Spleen (tissue), 7 donors: ENCODE data around the gene KEAP1.

Source experiments
- POLR2A ChIP-seq, 3 donors: fragments of 450-650 bp; IDR thresholded peaks; one replicate each; pipeline ENCODE4 v1.5.1; 2017; ENCODE audit warnings: antibody characterized with exemption in 3 of 3, mild to moderate bottlenecking in 1 of 3
- TF ChIP-seq, protein P1 (sequence below), 11 experiments: fragments of 200-600 bp in 7 of 11; fragments of 450-650 bp in 4 of 11; sonication (generic) in 4 of 11; IDR thresholded peaks in 8 of 11; conservative IDR thresholded peaks in 3 of 11; 1 replicate in 7 of 11; 2 replicates in 4 of 11; pipeline versions ENCODE4 v1.4.0 to v1.8.0; 2016 to 2021; ENCODE audit warnings: antibody characterized with exemption in 11 of 11, inconsistent platforms in 4 of 11, mild to moderate bottlenecking in 1 of 11
- donor health status: DM: no; HTN: no; CAD: no; lungs with moderate emphysema.
- donor health status: DM: no; HTN: no; CAD: no.
- donor health status: DM: no; HTN: no; CAD: no.

DNA sequence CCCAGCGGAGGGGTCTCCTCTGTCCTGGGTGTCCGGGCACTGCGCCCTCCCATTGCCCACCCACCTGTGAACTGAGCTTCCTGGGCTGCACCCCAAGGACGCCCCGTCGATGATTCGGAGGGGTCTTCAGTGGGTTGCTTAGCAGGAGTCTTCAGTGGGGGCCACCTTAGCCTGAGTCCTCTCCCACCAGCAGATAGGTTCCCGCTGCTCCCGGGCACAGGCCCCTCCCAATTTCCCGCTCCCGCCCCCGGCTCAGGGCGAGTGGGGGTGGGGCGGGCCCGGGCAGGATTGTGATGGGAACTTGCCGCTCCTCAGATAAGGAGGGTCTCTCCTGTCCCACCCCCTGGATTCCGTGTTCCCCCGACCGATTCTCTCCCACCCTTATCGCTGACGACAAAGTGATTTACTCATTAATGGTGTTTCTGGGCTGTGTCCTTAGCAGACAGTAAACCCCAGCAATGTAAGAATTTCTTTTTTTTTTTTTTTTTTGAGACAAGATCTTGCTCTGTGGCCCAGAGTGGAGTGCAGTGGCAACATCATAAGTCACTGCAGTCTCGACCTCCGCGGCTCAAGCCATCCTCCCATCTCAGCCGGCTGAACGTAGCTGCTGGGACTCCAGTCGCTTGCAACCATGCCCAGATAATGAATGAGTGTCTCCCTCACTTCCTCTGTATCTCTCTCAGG is 14.7 kb upstream of the KEAP1 start:
- TF ChIP-seq, protein P1, sequence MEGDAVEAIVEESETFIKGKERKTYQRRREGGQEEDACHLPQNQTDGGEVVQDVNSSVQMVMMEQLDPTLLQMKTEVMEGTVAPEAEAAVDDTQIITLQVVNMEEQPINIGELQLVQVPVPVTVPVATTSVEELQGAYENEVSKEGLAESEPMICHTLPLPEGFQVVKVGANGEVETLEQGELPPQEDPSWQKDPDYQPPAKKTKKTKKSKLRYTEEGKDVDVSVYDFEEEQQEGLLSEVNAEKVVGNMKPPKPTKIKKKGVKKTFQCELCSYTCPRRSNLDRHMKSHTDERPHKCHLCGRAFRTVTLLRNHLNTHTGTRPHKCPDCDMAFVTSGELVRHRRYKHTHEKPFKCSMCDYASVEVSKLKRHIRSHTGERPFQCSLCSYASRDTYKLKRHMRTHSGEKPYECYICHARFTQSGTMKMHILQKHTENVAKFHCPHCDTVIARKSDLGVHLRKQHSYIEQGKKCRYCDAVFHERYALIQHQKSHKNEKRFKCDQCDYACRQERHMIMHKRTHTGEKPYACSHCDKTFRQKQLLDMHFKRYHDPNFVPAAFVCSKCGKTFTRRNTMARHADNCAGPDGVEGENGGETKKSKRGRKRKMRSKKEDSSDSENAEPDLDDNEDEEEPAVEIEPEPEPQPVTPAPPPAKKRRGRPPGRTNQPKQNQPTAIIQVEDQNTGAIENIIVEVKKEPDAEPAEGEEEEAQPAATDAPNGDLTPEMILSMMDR (IDR thresholded peaks at IDR 0.05 in 8 of 11, conservative IDR thresholded peaks at IDR 0.05 in 3 of 11) = no peak
- no peak for TF ChIP-seq POLR2A (IDR thresholded peaks at IDR 0.05)
